HCT116 (cell line): ENCODE results near the gene RORB. TPM values are rescaled to one million over a fixed set of nuclear protein-coding genes. Genes with fewer than 3 reads are reported as not detected.

Experiments used
- ATAC-seq: fragments of 200-7000 bp; cut with Tn5 transposase; 2 replicates; pipeline ENCODE4 v1.9.1; 2020; ENCODE audit warnings: mild to moderate bottlenecking, moderate library complexity
- BruUV-seq: library from RNA; stranded (reverse); fragments of 400-500 nt; replicated peaks from 2 replicates; lab custom pipeline; 2021; lab: Mats Ljungman, UMichigan
- CTCF ChIA-PET: fragments of 300-600 bp; sonication (Branson Sonifier 250); formaldehyde crosslinking; loops from one replicate; lab custom pipeline; 2021; ENCODE audit warnings: antibody characterized with exemption; lab: Charles Lee
- POLR2A ChIA-PET: fragments of 300-600, 350-600 bp; sonication (Branson Sonifier 250); formaldehyde crosslinking; loops from one replicate; lab custom pipeline; 2021; ENCODE audit warnings: antibody characterized with exemption; lab: Charles Lee
- RAD21 ChIA-PET, 2 experiments: fragments of 300-600 bp; sonication (Branson Sonifier 250); formaldehyde crosslinking; loops; one replicate each; lab custom pipeline; 2023; ENCODE audit warnings: low total read pairs in 2 of 2; ENCODE audit not compliant: uncharacterized antibody in 2 of 2, unreplicated experiment in 2 of 2, low non-redundant PET in 1 of 2; lab: Charles Lee
- DNase-seq: peaks from one replicate; pipeline ENCODE4 v3.0.0-alpha.2; 2010; ENCODE audit warnings: low read depth, low spot score
- H2AFZ ChIP-seq: fragments of 200-600 bp; shearing (Covaris generic), sonication (generic); 2 replicates; pipeline ENCODE4 v1.6.1; 2017; ENCODE audit warnings: low read depth, mixed run types, mixed read lengths, antibody characterized with exemption, low read length; ENCODE audit not compliant: poor library complexity, severe bottlenecking
- H3K27ac ChIP-seq: 2 replicates; pipeline ENCODE4 v1.5.1; 2012; ENCODE audit warnings: low read depth, low read length
- H3K27me3 ChIP-seq: fragments of 200-600 bp; sonication (generic); 2 replicates; pipeline ENCODE4 v1.6.1; 2016; ENCODE audit warnings: mixed run types, low read length, mixed read lengths; ENCODE audit not compliant: insufficient read depth
- H3K36me3 ChIP-seq, 2 experiments: fragments of 200-500 bp in 1 of 2; fragments of 200-600 bp in 1 of 2; sonication (Bioruptor generic) in 1 of 2; sonication (generic) in 1 of 2; 2 replicates each; pipeline versions ENCODE4 v1.5.1 to v1.6.1; 2014 to 2016; ENCODE audit warnings: low read length in 2 of 2, inconsistent platforms in 1 of 2, mixed read lengths in 1 of 2, mixed run types in 1 of 2; ENCODE audit not compliant: insufficient read depth in 2 of 2, control insufficient read depth in 1 of 2
- H3K4me1 ChIP-seq, 2 experiments: fragments of 200-600 bp in 1 of 2; sonication (generic) in 1 of 2; 2 replicates each; pipeline versions ENCODE4 v1.5.1 to v1.6.1; 2012 to 2017; ENCODE audit warnings: low read length in 2 of 2, inconsistent platforms in 1 of 2, mild to moderate bottlenecking in 1 of 2, mixed read lengths in 1 of 2, mixed run types in 1 of 2, moderate library complexity in 1 of 2; ENCODE audit not compliant: insufficient read depth in 2 of 2, control insufficient read depth in 1 of 2
- H3K4me2 ChIP-seq: fragments of 200-600 bp; sonication (generic); 2 replicates; pipeline ENCODE4 v1.6.1; 2017; ENCODE audit warnings: mixed run types, low read length, mixed read lengths
- H3K4me3 ChIP-seq, 2 experiments: fragments of 200-600 bp in 1 of 2; sonication (generic) in 1 of 2; replicated peaks in 1 of 2; 2 replicates each; pipeline ENCODE4 v1.5.1; 2011 to 2016; ENCODE audit warnings: low read length in 2 of 2, control low read depth in 1 of 2, low read depth in 1 of 2, mild to moderate bottlenecking in 1 of 2, mixed read lengths in 1 of 2, mixed run types in 1 of 2
- H3K79me2 ChIP-seq: fragments of 200-600 bp; sonication (generic); 2 replicates; pipeline ENCODE4 v1.6.1; 2017; ENCODE audit warnings: mild to moderate bottlenecking, mixed run types, low read length, moderate library complexity, mixed read lengths; ENCODE audit not compliant: insufficient read depth
- H3K9ac ChIP-seq: fragments of 200-600 bp; sonication (generic); 2 replicates; pipeline ENCODE4 v1.6.1; 2016; ENCODE audit warnings: low read length, mixed read lengths
- H3K9me2 ChIP-seq: fragments of 200-600 bp; sonication (generic), shearing (Covaris generic); 2 replicates; pipeline ENCODE4 v1.6.1; 2017; ENCODE audit warnings: mixed run types, mild to moderate bottlenecking, moderate library complexity; ENCODE audit not compliant: insufficient read depth
- H3K9me3 ChIP-seq, 2 experiments: fragments of 200-500 bp in 1 of 2; fragments of 200-600 bp in 1 of 2; sonication (Bioruptor generic) in 1 of 2; sonication (generic) in 1 of 2; 2 replicates each; pipeline ENCODE4 v1.6.1; 2014 to 2017; ENCODE audit warnings: low read length in 2 of 2, mixed read lengths in 2 of 2, inconsistent platforms in 1 of 2, low read depth in 1 of 2, mild to moderate bottlenecking in 1 of 2, mixed run types in 1 of 2, moderate library complexity in 1 of 2; ENCODE audit not compliant: control insufficient read depth in 1 of 2, insufficient read depth in 1 of 2
- H4K20me1 ChIP-seq: fragments of 200-600 bp; sonication (generic), shearing (Covaris generic); 2 replicates; pipeline ENCODE4 v1.6.1; 2017; ENCODE audit warnings: mixed run types, mild to moderate bottlenecking, moderate library complexity; ENCODE audit not compliant: insufficient read depth
- CTCF ChIP-seq, 3 experiments: fragments of 200-600 bp in 1 of 3; sonication (generic) in 1 of 3; IDR thresholded peaks in 2 of 3; conservative IDR thresholded peaks in 1 of 3; 2 replicates each; pipeline ENCODE4 v1.5.1; 2012 to 2017; ENCODE audit warnings: low read depth in 2 of 3, low read length in 2 of 3, antibody characterized with exemption in 1 of 3, borderline replicate concordance in 1 of 3, control low read depth in 1 of 3, mild to moderate bottlenecking in 1 of 3, mixed read lengths in 1 of 3, mixed run types in 1 of 3, moderate library complexity in 1 of 3; ENCODE audit not compliant: insufficient read depth in 1 of 3
- ELF1 ChIP-seq: IDR thresholded peaks from 2 replicates; pipeline ENCODE4 v1.6.1; 2012; ENCODE audit warnings: low read depth, borderline replicate concordance
- EZH2phosphoT487 ChIP-seq: fragments of 200-600 bp; IDR thresholded peaks from 2 replicates; pipeline ENCODE4 v1.6.1; 2018; ENCODE audit warnings: antibody characterized with exemption, borderline replicate concordance
- RAD21 ChIP-seq: IDR thresholded peaks from 2 replicates; pipeline ENCODE4 v1.6.1; 2012; ENCODE audit warnings: low read depth, mild to moderate bottlenecking
- TCF7L2 ChIP-seq: IDR thresholded peaks from 2 replicates; pipeline ENCODE4 v1.7.0; 2011; ENCODE audit warnings: borderline replicate concordance, inconsistent platforms; ENCODE audit not compliant: insufficient read depth, insufficient read length; ENCODE audit errors: extremely low read depth
- YY1 ChIP-seq: IDR thresholded peaks from 2 replicates; pipeline ENCODE4 v1.6.1; 2011; ENCODE audit warnings: low read length, low read depth, moderate library complexity, mild to moderate bottlenecking; ENCODE audit not compliant: insufficient replicate concordance; ENCODE audit errors: extremely low read depth
- ZNF274 ChIP-seq: fragments of 200-500 bp; sonication (Bioruptor generic); IDR thresholded peaks from 2 replicates; pipeline ENCODE4 v1.6.1; 2014; ENCODE audit warnings: mild to moderate bottlenecking, low read depth, low read length, inconsistent platforms
- intact Hi-C: fragments of 100-400 bp; cut with micrococcal nuclease; formaldehyde crosslinking; loops from 2 replicates; pipeline ENCODE4 v1.10.0; 2022
- total RNA-seq: library from RNA; stranded (reverse); gene quantifications from one replicate; pipeline ENCODE4 v1.2.1, GENCODE V29; 2021; ENCODE audit not compliant: unreplicated experiment

RORB gene
- total RNA-seq, 1 experiment from 2014 or later: 0.02 TPM

- peak; percentile 77 for ATAC-seq
- no peaks in the 10 kb centered on the region for H3K79me2 ChIP-seq
- RAD21 ChIA-PET: no interaction called here
- intact Hi-C loops: loop anchor here (2.0 to 10.0 kb wide), 3 partner anchors 430 to 1443 kb away; no protein-coding TSS in a partner anchor
- H3K4me3 ChIP-seq: no peak overlapping the region
- H3K4me2 ChIP-seq: no peak overlapping the region
- peaks cover 60% of the 10 kb centered on the region for H3K27me3 ChIP-seq
- no peaks in the 10 kb centered on the region for H3K9me2 ChIP-seq
- H3K36me3 ChIP-seq: no peaks in the 10 kb centered on the region
- no peaks in the 10 kb centered on the region for H3K9me3 ChIP-seq
- no peaks in the 10 kb centered on the region for H3K4me1 ChIP-seq
- POLR2A ChIA-PET: no interaction called here
- no peak overlapping the region for H3K9ac ChIP-seq
- no peak overlapping the region for H2AFZ ChIP-seq
- DNase-seq: peak; percentile 7
- TF ChIP-seq ELF1 (no peak), TCF7L2 (no peak), EZH2phosphoT487 (no peak), CTCF (IDR thresholded peaks at IDR 0.05 in 2 of 3, conservative IDR thresholded peaks at IDR 0.05 in 1 of 3; ENCODE audit: borderline replicate concordance in 1 of 3, insufficient read depth in 1 of 3, low read depth in 2 of 3, low read length in 2 of 3) (peak; percentile 29 to 74 (median 62); a peak in 5 of 6 replicates), YY1 (no peak), ZNF274 (no peak), RAD21 (peak; percentile 44)
- TF ChIP-seq, all 23 proteins: peak for 2
- Histone ChIP-seq H4K20me1 (no peaks in the 10 kb centered on the region), H3K27ac (no peak overlapping the region)
- CTCF ChIA-PET: no interaction called here
- BruUV-seq: no TSS peak
Measured at GRCh38 chr9:74645007-74645639, 148.0 kb downstream of the RORB start.
